IMR-90 (cell line): Measurements from ENCODE around the gene EIF2B2. TPM values are rescaled to one million over a fixed set of nuclear protein-coding genes. Genes with fewer than 3 reads are reported as not detected.

Experiments used
- ATAC-seq: fragments of 200-7000 bp; cut with Tn5 transposase; 2 replicates; pipeline ENCODE4 v1.9.1; 2020; ENCODE audit warnings: low read depth, mild to moderate bottlenecking, moderate library complexity
- BruUV-seq: library from RNA; stranded (reverse); fragments of 400-500 nt; replicated peaks from 2 replicates; lab custom pipeline; 2021; lab: Mats Ljungman, UMichigan
- CTCF ChIA-PET: fragments of 300-600 bp; formaldehyde crosslinking; extraction: SDS; loops from one replicate; lab custom pipeline; 2021; ENCODE audit warnings: antibody characterized with exemption; lab: Yijun Ruan, JAX
- POLR2A ChIA-PET: fragments of 300-600 bp; sonication (Branson Sonifier 250); formaldehyde crosslinking; loops from one replicate; lab custom pipeline; 2022; ENCODE audit warnings: antibody characterized with exemption; ENCODE audit not compliant: unreplicated experiment; lab: Charles Lee
- DNase-seq: peaks from one replicate; pipeline ENCODE4 v3.0.0; 2013
- H2AFZ ChIP-seq: replicated peaks from 2 replicates; pipeline ENCODE3; 2013; ENCODE audit warnings: low read length, mild to moderate bottlenecking; ENCODE audit not compliant: poor library complexity
- H2AK5ac ChIP-seq: 2 replicates; pipeline ENCODE4 v1.6.1; 2013; ENCODE audit warnings: low read depth, low read length, inconsistent platforms
- H2AK9ac ChIP-seq: replicated peaks from 2 replicates; pipeline ENCODE3; 2013; ENCODE audit warnings: mild to moderate bottlenecking, low read depth, low read length, moderate library complexity; ENCODE audit not compliant: poor library complexity
- H2BK120ac ChIP-seq: 2 replicates; pipeline ENCODE4 v1.6.1; 2013; ENCODE audit warnings: low read depth, low read length, inconsistent platforms
- H2BK15ac ChIP-seq: 3 replicates; pipeline ENCODE4 v1.6.1; 2013; ENCODE audit warnings: low read depth, low read length, inconsistent platforms
- H2BK20ac ChIP-seq: 2 replicates; pipeline ENCODE4 v1.6.1; 2013; ENCODE audit warnings: low read depth, mild to moderate bottlenecking, inconsistent platforms, low read length, moderate library complexity
- H2BK5ac ChIP-seq: 2 replicates; pipeline ENCODE4 v1.6.1; 2013; ENCODE audit warnings: mild to moderate bottlenecking, low read depth, low read length, inconsistent platforms; ENCODE audit not compliant: poor library complexity, severe bottlenecking
- H3K14ac ChIP-seq: replicated peaks from 2 replicates; pipeline ENCODE4 v1.6.1; 2013; ENCODE audit warnings: low read depth, low read length, inconsistent platforms
- H3K18ac ChIP-seq: 2 replicates; pipeline ENCODE4 v1.6.1; 2013; ENCODE audit warnings: low read depth, low read length, control low read depth
- H3K23ac ChIP-seq: 2 replicates; pipeline ENCODE4 v1.6.1; 2013; ENCODE audit warnings: low read depth, low read length, inconsistent platforms
- H3K27ac ChIP-seq: 2 replicates; pipeline ENCODE4 v1.5.1; 2013; ENCODE audit warnings: mild to moderate bottlenecking, control low read depth, low read length; ENCODE audit not compliant: insufficient read depth
- H3K27me3 ChIP-seq: 2 replicates; pipeline ENCODE4 v1.6.1; 2013; ENCODE audit warnings: low read length; ENCODE audit not compliant: control insufficient read depth, insufficient read depth
- H3K36me3 ChIP-seq: 2 replicates; pipeline ENCODE4 v1.6.1; 2013; ENCODE audit warnings: low read length, mixed read lengths; ENCODE audit not compliant: control insufficient read depth, insufficient read depth
- H3K4ac ChIP-seq: 2 replicates; pipeline ENCODE4 v1.6.1; 2013; ENCODE audit warnings: low read depth, low read length, inconsistent platforms
- H3K4me1 ChIP-seq: 2 replicates; pipeline ENCODE4 v1.6.1; 2013; ENCODE audit warnings: low read length, mixed read lengths; ENCODE audit not compliant: control insufficient read depth, insufficient read depth
- H3K4me2 ChIP-seq: 2 replicates; pipeline ENCODE4 v1.6.1; 2013; ENCODE audit warnings: low read depth, mild to moderate bottlenecking, control low read depth, low read length, moderate library complexity
- H3K4me3 ChIP-seq: 2 replicates; pipeline ENCODE4 v1.5.1; 2013; ENCODE audit warnings: low read depth, mild to moderate bottlenecking, control low read depth, low read length, moderate library complexity; ENCODE audit not compliant: insufficient read depth
- H3K56ac ChIP-seq: 2 replicates; pipeline ENCODE4 v1.6.1; 2013; ENCODE audit warnings: low read length, inconsistent platforms; ENCODE audit not compliant: insufficient read depth; ENCODE audit errors: extremely low read depth
- H3K79me1 ChIP-seq, 2 experiments: 2 replicates each; pipeline ENCODE4 v1.6.1; 2013; ENCODE audit warnings: low read length in 2 of 2, inconsistent platforms in 1 of 2, low read depth in 1 of 2
- H3K9ac ChIP-seq: 2 replicates; pipeline ENCODE4 v1.6.1; 2013; ENCODE audit warnings: low read depth, low read length, control low read depth
- H3K9me1 ChIP-seq: 2 replicates; pipeline ENCODE4 v1.6.1; 2013; ENCODE audit warnings: low read length, inconsistent platforms; ENCODE audit not compliant: insufficient read depth
- H3K9me3 ChIP-seq: 2 replicates; pipeline ENCODE4 v1.6.1; 2013; ENCODE audit warnings: low read length; ENCODE audit not compliant: control insufficient read depth, insufficient read depth
- H4K20me1 ChIP-seq: 2 replicates; pipeline ENCODE4 v1.6.1; 2013; ENCODE audit warnings: low read length, inconsistent platforms; ENCODE audit not compliant: insufficient read depth
- H4K5ac ChIP-seq: 2 replicates; pipeline ENCODE4 v1.6.1; 2013; ENCODE audit warnings: mild to moderate bottlenecking, low read depth, low read length, control low read depth
- H4K8ac ChIP-seq, 2 experiments: 2 replicates each; pipeline ENCODE4 v1.6.1; 2013; ENCODE audit warnings: low read depth in 2 of 2, low read length in 2 of 2, control low read depth in 1 of 2, inconsistent platforms in 1 of 2
- H4K91ac ChIP-seq: 2 replicates; pipeline ENCODE4 v1.6.1; 2013; ENCODE audit warnings: low read depth, low read length, inconsistent platforms; ENCODE audit not compliant: insufficient read depth
- BHLHE40 ChIP-seq: fragments of 150-350 bp; IDR thresholded peaks from 2 replicates; pipeline ENCODE4 v1.6.1; 2016; ENCODE audit warnings: mild to moderate bottlenecking, low read depth, low read length
- CEBPB ChIP-seq: IDR thresholded peaks from 2 replicates; pipeline ENCODE4 v1.6.1; 2012; ENCODE audit warnings: low read depth, low read length, improper control_type of control experiment
- CHD1 ChIP-seq: IDR thresholded peaks from 2 replicates; pipeline ENCODE4 v1.6.1; 2012; ENCODE audit warnings: low read depth, low read length, improper control_type of control experiment
- MAZ ChIP-seq: IDR thresholded peaks from 2 replicates; pipeline ENCODE4 v1.6.1; 2012; ENCODE audit warnings: low read depth, mild to moderate bottlenecking, low read length, improper control_type of control experiment, moderate library complexity, borderline replicate concordance
- RAD21 ChIP-seq: IDR thresholded peaks from 2 replicates; pipeline ENCODE4 v1.6.1; 2012; ENCODE audit warnings: low read length, improper control_type of control experiment
- SMC3 ChIP-seq: fragments of 150-350 bp; IDR thresholded peaks from 2 replicates; pipeline ENCODE4 v1.6.1; 2016; ENCODE audit warnings: low read depth, mild to moderate bottlenecking, antibody characterized with exemption, low read length, moderate library complexity
- WGBS, 2 experiments: methylation state at CpG; one replicate each; pipeline versions ENCODE4 v1.1.5 to v1.1.7; 2013; ENCODE audit warnings: missing lambda C conversion rate in 2 of 2; ENCODE audit not compliant: insufficient read length in 1 of 2; ENCODE audit errors: extremely low coverage in 2 of 2; 5-methylcytosine and 5-hydroxymethylcytosine counted together
- dilution Hi-C: fragments of 300-500 bp; cut with HindIII; formaldehyde crosslinking; loops from one replicate; pipeline ENCODE4 v1.14.3; 2018; ENCODE audit warnings: low sequenced_read_pairs; ENCODE audit not compliant: unreplicated experiment
- in situ Hi-C: fragments of 300-500 bp; cut with MboI; formaldehyde crosslinking; loops from 3 replicates; pipeline ENCODE4 v1.14.3; 2019; ENCODE audit warnings: low sequenced_read_pairs, inconsistent platforms, mixed read lengths
- intact Hi-C: fragments of 100-400 bp; cut with micrococcal nuclease; formaldehyde crosslinking; loops from 2 replicates; pipeline ENCODE4 v1.10.0; 2022
- polyA plus RNA-seq, 3 experiments: library from polyadenylated mRNA; depleted of rRNA; stranded (reverse); fragments of >200 nt; gene quantifications; 2 replicates each; pipeline ENCODE4 v1.2.3, GENCODE V29; 2012; ENCODE audit warnings: low replicate concordance in 1 of 3
- total RNA-seq: library from RNA; depleted of rRNA; stranded (reverse); fragments of >200 nt; gene quantifications from 2 replicates; pipeline ENCODE4 v1.2.3, GENCODE V29; 2012
- TF ChIP-seq, protein P1 (sequence below): conservative IDR thresholded peaks from 2 replicates; pipeline ENCODE4 v1.5.1; 2012; ENCODE audit warnings: mild to moderate bottlenecking, low read depth, low read length, improper control_type of control experiment

EIF2B2 gene
- total and polyA plus RNA-seq, 2 of the 4 experiments (the other 2 are of a cell fraction): 63.6 to 70.1 TPM

- H3K9me3 ChIP-seq: no peaks in the 10 kb centered on the region
- no peak overlapping the region for H2BK5ac ChIP-seq
- H4K5ac ChIP-seq: no peak overlapping the region
- no peak overlapping the region for H2AFZ ChIP-seq
- H3K4ac ChIP-seq: no peak overlapping the region
- dilution Hi-C loops: no loop called here
- TF ChIP-seq MAZ (no peak), RAD21 (no peak), CEBPB (no peak), BHLHE40 (no peak), CHD1 (no peak), SMC3 (no peak)
- TF ChIP-seq, protein P1, sequence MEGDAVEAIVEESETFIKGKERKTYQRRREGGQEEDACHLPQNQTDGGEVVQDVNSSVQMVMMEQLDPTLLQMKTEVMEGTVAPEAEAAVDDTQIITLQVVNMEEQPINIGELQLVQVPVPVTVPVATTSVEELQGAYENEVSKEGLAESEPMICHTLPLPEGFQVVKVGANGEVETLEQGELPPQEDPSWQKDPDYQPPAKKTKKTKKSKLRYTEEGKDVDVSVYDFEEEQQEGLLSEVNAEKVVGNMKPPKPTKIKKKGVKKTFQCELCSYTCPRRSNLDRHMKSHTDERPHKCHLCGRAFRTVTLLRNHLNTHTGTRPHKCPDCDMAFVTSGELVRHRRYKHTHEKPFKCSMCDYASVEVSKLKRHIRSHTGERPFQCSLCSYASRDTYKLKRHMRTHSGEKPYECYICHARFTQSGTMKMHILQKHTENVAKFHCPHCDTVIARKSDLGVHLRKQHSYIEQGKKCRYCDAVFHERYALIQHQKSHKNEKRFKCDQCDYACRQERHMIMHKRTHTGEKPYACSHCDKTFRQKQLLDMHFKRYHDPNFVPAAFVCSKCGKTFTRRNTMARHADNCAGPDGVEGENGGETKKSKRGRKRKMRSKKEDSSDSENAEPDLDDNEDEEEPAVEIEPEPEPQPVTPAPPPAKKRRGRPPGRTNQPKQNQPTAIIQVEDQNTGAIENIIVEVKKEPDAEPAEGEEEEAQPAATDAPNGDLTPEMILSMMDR: no peak
- no peak overlapping the region for H3K4me3 ChIP-seq
- no peaks in the 10 kb centered on the region for H4K20me1 ChIP-seq
- H3K9ac ChIP-seq: no peak overlapping the region
- no peak overlapping the region for H2BK120ac ChIP-seq
- H3K56ac ChIP-seq: no peak overlapping the region
- H3K27ac ChIP-seq: no peak overlapping the region
- WGBS, 2 experiments: 100% methylated on average over 1 to 2 of the region's 2 CpGs
- no peak for DNase-seq
- no peak overlapping the region for H2BK20ac ChIP-seq
- in situ Hi-C loops: no loop called here
- peaks cover 5% of the 10 kb centered on the region; the same call in 1 of the 2 replicates for H3K9me1 ChIP-seq
- H4K8ac ChIP-seq: no peak overlapping the region
- ATAC-seq: no peak
- peaks cover 2% of the 10 kb centered on the region; the same call in 1 of the 2 replicates for H3K4me1 ChIP-seq
- no peak overlapping the region for H3K4me2 ChIP-seq
- H4K91ac ChIP-seq: no peak overlapping the region
- H2BK15ac ChIP-seq: peak overlapping the region; percentile 49; the same call in 1 of the 3 replicates
- no peaks in the 10 kb centered on the region for H3K79me1 ChIP-seq
- no peak overlapping the region; the same call in 1 of the 2 replicates for H2AK5ac ChIP-seq
- H3K27me3 ChIP-seq: no peaks in the 10 kb centered on the region
- no peak overlapping the region for H2AK9ac ChIP-seq
- POLR2A ChIA-PET: no interaction called here
- CTCF ChIA-PET: interaction anchor here (1.1 kb wide), 1 partner anchor 165 kb away, joined by 4 read pairs; no protein-coding TSS in a partner anchor
- H3K18ac ChIP-seq: no peak overlapping the region
- H3K14ac ChIP-seq: no peak overlapping the region
- BruUV-seq: no TSS peak
- intact Hi-C loops: no loop called here
- peaks cover 7% of the 10 kb centered on the region for H3K36me3 ChIP-seq
- H3K23ac ChIP-seq: no peak overlapping the region
Observed at GRCh38 chr14:75025876-75026275, 23.2 kb downstream of the EIF2B2 start.
